Measurements from ENCODE around the gene FER.

DNA sequence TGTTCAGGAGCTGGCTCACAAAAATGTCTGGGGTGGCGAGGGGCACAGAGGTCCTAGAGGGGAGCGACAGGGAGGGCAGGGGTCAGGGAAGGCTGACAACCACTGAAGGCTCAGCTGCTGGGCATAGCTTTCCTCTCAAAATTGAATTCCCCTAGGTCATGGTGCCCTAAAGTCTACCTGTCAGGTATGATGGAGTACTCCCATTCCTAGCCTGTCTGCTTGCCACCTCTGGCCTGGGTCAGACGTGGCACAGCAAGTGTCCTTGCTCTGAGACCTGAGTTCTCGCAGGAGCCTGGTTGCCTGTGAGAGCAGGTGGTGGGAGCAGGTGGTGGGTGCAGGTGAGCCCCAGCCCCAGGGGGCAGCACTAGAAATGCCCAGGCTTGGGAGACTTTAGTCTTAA is 486.7 kb downstream of the FER start:
- TF ChIP-seq, protein P1, sequence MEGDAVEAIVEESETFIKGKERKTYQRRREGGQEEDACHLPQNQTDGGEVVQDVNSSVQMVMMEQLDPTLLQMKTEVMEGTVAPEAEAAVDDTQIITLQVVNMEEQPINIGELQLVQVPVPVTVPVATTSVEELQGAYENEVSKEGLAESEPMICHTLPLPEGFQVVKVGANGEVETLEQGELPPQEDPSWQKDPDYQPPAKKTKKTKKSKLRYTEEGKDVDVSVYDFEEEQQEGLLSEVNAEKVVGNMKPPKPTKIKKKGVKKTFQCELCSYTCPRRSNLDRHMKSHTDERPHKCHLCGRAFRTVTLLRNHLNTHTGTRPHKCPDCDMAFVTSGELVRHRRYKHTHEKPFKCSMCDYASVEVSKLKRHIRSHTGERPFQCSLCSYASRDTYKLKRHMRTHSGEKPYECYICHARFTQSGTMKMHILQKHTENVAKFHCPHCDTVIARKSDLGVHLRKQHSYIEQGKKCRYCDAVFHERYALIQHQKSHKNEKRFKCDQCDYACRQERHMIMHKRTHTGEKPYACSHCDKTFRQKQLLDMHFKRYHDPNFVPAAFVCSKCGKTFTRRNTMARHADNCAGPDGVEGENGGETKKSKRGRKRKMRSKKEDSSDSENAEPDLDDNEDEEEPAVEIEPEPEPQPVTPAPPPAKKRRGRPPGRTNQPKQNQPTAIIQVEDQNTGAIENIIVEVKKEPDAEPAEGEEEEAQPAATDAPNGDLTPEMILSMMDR (conservative IDR thresholded peaks at IDR 0.05; ENCODE audit: low read length), result no peak
- no peak for TF ChIP-seq EZH2phosphoT487 (IDR thresholded peaks at IDR 0.05; ENCODE audit: borderline replicate concordance, low read depth, low read length)

Measured in OCI-LY7 (cell line).